Measurements from ENCODE around the gene ARMC8.

Gene ARMC8

DNA sequence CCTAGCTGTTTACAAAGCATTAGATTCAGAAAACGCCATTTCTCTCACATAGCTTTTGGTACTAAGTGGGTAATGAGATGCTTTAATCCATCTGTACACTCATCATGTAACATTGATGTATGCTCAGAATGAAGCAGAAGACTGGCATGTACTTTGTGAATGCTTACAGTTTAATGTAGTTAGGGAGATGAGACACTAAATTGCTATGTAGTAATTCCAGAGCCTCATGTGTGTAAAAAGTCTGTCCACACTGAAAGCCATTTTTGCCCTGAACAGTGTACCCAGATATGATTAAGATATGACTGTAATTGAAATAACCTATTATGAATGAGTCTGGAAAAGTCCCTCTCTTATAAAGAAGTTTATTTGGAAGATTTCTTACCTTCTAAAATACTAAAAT, 66.5 kb downstream of the ARMC8 start:
- no peak for DNase-seq

DNA sequence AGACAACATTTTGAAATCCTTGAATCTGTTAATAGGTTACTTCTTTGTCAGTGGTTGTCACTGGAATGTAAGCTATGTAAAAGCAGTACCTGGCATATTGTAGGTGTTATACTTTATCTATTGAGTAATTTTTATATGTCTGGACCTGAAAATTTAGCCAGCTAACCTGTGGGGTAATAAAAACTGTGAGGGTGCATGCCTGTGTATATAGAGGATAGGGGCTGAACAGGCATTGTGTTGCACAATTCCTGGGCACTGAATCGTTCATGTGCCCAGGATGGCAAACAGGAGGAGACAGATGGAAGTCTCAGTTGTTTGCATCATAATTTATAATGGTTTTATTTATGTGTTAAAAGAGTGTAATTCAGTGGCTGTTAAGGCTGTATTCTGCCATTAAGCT, 67.1 kb downstream of the ARMC8 start:
- DNase-seq, result no peak

DNA sequence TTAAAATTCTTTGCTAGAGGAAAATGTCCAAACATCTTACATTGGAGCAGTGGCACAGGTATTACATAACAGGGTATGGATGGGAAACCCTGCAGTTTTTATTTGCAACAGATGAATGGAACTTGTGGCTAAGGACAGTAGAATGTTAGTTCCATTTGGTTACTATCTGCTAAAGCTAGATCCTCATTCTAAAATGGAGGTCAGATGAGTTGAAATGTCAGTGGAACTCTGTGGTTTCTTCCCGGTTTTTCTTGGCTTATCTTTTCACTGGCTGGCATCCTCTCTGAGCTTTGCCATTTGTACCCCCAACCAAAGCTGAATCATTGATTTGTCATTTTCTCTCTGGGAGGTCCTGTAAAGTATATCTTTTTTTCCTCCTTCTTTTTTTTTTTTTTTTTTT, 68.9 kb downstream of the ARMC8 start:
- no peak for DNase-seq

DNA sequence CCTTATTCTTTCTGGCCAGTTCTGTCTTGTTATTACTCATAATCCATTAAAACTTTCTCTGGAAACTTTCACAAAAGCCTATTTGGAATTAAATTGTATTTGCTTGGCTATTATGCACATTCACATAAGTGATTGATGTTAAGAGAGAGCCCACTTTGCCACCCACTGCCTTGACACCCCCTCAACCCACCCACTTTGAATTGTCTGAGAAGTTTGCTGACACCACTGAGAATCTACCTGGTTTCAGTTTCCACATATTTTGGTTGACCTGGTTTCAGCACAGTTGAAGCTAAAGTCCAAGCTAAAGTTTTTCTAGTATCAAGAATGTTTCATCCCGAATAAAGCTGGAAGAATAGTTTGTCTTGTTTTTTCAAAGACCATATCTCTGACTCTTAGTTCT, 70.9 kb downstream of the ARMC8 start:
- no peak for DNase-seq

GRCh38 chr3:138259126-138259525, 72.0 kb downstream of the ARMC8 start:
- DNase-seq, result no peak

GRCh38 chr3:138260611-138261010, 73.5 kb downstream of the ARMC8 start:
- no peak for DNase-seq

DNA sequence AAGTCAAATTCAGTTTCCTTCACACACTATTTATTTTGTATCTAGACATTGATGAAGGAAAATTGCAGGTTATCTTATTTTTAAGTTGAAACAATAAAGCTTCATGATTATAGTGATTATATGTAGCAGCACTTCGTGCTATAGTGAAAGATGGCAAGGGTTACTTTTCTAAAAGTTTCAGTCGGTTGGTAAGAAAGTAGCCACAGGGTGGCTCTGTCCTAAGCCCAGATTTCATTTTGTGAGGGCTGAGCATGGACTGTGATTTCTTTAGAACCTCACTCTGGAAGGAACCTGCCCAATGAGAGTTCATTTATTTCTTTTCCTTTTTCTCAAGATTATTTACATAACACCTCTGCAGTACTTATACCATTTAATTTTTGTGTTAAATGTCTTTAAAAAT, 76.0 kb downstream of the ARMC8 start:
- DNase-seq, result no peak

- no peak for DNase-seq
Measured at GRCh38 chr3:138265745-138266144, 78.6 kb downstream of the ARMC8 start.

GRCh38 chr3:138267083-138267482, 80.0 kb downstream of the ARMC8 start:
- no peak for DNase-seq

DNA sequence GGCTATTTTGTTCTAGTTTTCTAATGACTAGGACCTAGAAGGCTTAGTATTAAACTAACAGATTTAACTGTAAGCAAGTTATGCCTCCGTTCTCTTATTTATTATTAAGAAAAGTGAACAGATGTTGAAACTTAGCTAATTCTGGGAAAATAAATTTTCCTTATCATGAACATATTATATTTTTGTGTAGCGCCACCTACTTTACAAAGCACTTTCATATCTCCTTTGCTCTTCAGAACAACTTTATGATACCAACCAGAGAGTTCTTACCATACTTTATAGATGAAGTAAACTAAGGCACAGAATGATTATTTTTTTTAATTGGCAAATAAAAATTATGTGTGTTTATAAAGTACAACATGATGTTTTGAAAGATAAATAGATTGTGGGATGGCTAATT, 83.1 kb downstream of the ARMC8 start:
- no peak for DNase-seq

- DNase-seq, result peak; percentile 3
Measured at GRCh38 chr3:138271189-138271794, 84.2 kb downstream of the ARMC8 start.

- no peak for DNase-seq
Measured at GRCh38 chr3:138281561-138281960, 94.5 kb downstream of the ARMC8 start.

GRCh38 chr3:138282836-138283235, 95.7 kb downstream of the ARMC8 start:
- DNase-seq, result no peak

- DNase-seq, result no peak
Measured at GRCh38 chr3:138284079-138284478, 97.0 kb downstream of the ARMC8 start.

GRCh38 chr3:138284957-138285477, 97.9 kb downstream of the ARMC8 start:
- no peak for DNase-seq

- DNase-seq, result no peak
Measured at GRCh38 chr3:138289260-138289659, 102.2 kb downstream of the ARMC8 start.

DNA sequence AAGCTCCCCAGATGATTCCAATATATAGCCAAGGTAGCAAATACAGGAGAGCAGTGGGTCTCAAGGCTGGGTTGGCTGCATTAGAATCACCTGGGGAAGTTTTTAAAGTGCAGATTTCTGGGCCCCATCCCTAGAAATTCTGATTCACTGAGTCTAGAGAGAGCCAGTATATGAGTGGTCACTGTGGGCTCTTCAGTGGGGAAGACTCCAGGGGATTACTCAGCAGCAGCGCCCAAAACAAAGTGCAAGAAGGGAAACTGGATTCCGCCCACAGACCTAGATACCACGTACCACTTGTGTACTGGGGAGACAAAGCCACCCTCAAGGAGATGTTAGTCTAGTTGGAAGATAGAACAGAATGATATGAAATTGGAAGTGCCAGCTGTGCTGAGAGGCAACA, 102.6 kb downstream of the ARMC8 start:
- DNase-seq, result no peak

GRCh38 chr3:138296639-138297038, 109.5 kb downstream of the ARMC8 start:
- DNase-seq, result peak; percentile 74

DNA sequence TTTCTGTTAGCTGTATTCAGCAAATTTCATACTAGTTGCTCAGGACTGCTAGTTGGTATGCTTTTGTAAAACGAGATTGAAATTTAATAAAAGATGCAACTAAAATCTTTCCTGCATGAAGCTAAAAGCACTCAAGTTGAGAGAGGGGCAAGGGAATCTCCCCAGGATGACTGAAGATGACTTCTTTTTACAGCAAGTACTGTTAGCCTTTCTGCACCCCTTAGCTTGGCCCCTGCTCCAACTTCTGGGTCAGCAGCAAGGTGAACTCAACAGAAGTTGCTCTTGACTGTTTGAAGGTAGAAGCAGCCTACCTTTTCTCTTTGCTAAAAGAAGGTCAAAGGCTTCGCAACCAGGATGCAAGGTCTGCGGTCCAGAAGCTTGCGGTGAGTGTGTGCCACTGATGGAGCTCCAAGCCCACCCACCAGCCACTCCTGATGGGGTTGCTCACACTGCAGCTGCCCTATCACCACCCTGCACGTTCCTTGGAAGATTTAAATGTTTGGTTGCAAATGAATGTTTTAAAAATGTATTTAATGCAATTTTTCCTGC, 110.0 kb downstream of the ARMC8 start:
- peak; percentile 29 for DNase-seq

GRCh38 chr3:138297876-138298275, 110.8 kb downstream of the ARMC8 start:
- no peak for DNase-seq

DNA sequence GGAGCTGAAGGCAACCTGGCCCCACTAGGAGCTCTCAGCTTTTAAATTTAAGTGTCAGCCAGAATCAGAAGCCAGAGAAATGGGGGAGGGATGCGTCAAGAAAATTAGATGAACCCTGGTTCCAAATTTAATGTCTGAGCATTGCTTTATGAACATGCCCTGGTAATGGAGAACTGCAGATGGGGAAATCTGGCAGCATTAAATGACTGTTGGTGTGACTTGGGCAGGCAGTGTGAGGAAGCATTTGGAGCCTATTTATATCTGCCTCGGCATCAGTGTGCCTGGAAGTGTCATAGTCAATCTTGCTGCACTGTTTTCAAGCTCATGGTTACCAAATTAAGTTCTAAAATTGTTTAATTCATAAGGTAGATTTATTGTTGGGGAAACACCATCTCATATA, 113.5 kb downstream of the ARMC8 start:
- no peak for DNase-seq

DNA sequence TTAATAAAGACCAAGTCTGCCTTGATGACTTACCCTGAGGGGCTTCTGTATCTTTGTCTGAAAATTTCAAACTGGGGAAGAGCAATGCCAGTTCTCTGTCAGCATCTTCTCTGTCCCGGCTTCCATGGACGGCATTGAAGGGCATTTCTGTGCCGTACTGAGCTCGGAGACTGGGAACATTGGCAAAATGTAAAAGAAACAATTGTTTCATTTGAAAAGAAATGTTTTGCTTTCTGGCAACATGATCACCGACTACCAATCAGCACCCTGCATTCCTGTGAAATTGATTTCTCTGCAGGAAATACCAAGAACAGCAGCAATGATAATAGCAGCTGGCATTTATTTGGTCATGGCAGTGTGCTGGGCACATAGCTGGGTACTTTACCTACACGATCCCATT, 116.4 kb downstream of the ARMC8 start:
- DNase-seq, result no peak

DNA sequence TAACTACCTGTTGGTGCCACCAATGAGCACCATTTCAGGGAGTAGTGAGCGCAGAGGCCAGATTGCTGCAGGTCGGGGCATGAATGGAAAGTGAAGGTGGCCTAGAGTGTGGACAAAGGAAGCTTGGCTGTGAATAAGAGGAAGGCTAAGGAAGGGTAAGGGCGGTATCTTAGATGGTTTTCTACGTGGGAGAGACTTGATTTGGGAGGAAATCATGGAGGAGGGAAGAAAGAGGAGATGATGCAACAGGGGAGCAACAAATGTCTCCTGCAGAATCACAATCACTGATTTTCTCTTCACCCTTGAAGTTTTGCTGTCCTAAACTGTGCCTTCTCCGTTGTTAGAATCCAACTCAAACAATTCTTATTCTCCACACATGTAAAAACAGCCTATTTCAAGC, 120.8 kb downstream of the ARMC8 start:
- DNase-seq, result no peak

GRCh38 chr3:138308783-138309182, 121.7 kb downstream of the ARMC8 start:
- DNase-seq, result no peak

DNA sequence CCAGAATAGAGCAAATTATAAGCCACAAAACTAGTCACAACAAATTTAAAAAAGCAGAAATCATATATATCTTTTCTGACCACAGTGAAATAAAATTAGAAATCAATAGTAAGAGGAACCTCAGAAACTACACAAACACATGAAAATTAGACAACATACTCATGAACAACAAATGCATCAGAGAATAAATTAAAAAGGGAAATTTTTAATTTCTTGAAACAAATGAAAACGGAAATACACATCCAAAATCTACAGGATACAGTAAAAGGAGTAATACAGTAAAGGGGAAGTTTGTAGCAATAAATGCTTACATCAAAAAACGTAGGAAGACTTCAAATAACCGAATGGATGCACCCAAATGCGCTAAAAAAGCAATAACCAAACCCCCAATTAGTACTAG, 123.4 kb downstream of the ARMC8 start:
- DNase-seq, result no peak

All from activated CD4-positive, alpha-beta T cell treated with anti-CD3 and anti-CD28 coated beads, Interleukin-2, Interleukin-6, amounts not matched to agents 100 ng/mL and 50 ng/mL, durations not matched to agents 16 hours and 8 hours (primary cell).